ENCODE data around the gene PRPF38B.

PRPF38B gene

GRCh38 chr1:108708691-108709660, 16.9 kb downstream of the PRPF38B start:
- TF ChIP-seq SIN3A (IDR thresholded peaks at IDR 0.05; ENCODE audit: borderline replicate concordance, insufficient read depth, low read length), result no peak

- no peak for TF ChIP-seq REST (IDR thresholded peaks at IDR 0.05; ENCODE audit: insufficient read depth in 1 of 2, low read depth in 2 of 2, low read length in 2 of 2)
- TF ChIP-seq TAF1 (IDR thresholded peaks at IDR 0.05; ENCODE audit: borderline replicate concordance, insufficient read depth, low read length), result no peak
- TF ChIP-seq SIN3A (IDR thresholded peaks at IDR 0.05; ENCODE audit: borderline replicate concordance, insufficient read depth, low read length), result no peak
- no peak for TF ChIP-seq FOXP2 (optimal IDR thresholded peaks at IDR 0.05; ENCODE audit: borderline replicate concordance, extremely low read depth, extremely low read length, insufficient read depth)
- no peak for TF ChIP-seq POLR2AphosphoS5 (IDR thresholded peaks at IDR 0.05; ENCODE audit: low read depth, low read length)
These were observed 20.6 kb downstream of the PRPF38B start, which contains the start of gene FNDC7 for GRCh38 chr1:108712606-108713150. Gene FNDC7 (plus strand): TSS chr1:108712908. CDS start chr1:108712934, 26 bp downstream.

GRCh38 chr1:108715932-108716331, 23.8 kb downstream of the PRPF38B start:
- TF ChIP-seq SIN3A (IDR thresholded peaks at IDR 0.05; ENCODE audit: borderline replicate concordance, insufficient read depth, low read length) (no peak), POLR2AphosphoS5 (IDR thresholded peaks at IDR 0.05; ENCODE audit: low read depth, low read length) (no peak), TAF1 (IDR thresholded peaks at IDR 0.05; ENCODE audit: borderline replicate concordance, insufficient read depth, low read length) (no peak), FOXP2 (optimal IDR thresholded peaks at IDR 0.05; ENCODE audit: borderline replicate concordance, extremely low read depth, extremely low read length, insufficient read depth) (no peak), REST (IDR thresholded peaks at IDR 0.05; ENCODE audit: insufficient read depth in 1 of 2, low read depth in 2 of 2, low read length in 2 of 2) (no peak)

- TF ChIP-seq FOXP2 (optimal IDR thresholded peaks at IDR 0.05; ENCODE audit: borderline replicate concordance, extremely low read depth, extremely low read length, insufficient read depth) (no peak), TAF1 (IDR thresholded peaks at IDR 0.05; ENCODE audit: borderline replicate concordance, insufficient read depth, low read length) (no peak), POLR2AphosphoS5 (IDR thresholded peaks at IDR 0.05; ENCODE audit: low read depth, low read length) (no peak), SIN3A (IDR thresholded peaks at IDR 0.05; ENCODE audit: borderline replicate concordance, insufficient read depth, low read length) (no peak), REST (IDR thresholded peaks at IDR 0.05; ENCODE audit: insufficient read depth in 1 of 2, low read depth in 2 of 2, low read length in 2 of 2) (no peak)
These were observed 24.5 kb downstream of the PRPF38B start for GRCh38 chr1:108716437-108717230.

DNA sequence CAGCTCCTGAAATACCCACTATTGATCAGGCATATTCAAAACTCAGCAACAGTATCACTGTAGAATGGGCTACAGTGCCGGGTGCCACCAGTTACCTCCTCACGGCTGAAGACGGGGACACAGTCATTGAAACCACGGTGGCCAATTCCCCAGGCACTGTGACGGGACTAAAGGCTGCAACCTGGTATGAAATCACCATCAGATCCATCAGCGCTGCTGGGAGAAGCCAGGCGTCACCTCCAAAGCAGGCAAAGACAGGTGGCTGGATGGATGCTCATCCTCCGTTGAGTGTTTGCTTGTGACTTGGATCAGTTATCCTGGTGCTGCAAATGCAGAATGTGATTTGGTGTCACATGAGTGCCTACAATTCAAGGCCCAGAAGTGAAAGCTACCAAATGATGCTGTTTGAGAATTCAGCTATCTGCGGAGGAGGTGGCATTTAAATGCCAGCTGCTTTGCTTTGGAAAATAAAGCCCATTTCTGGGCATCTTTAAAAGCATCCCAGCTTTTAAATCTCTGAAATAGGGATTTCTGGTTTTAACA, 25.7 kb downstream of the PRPF38B start:
- TF ChIP-seq POLR2AphosphoS5 (IDR thresholded peaks at IDR 0.05; ENCODE audit: low read depth, low read length) (no peak), FOXP2 (optimal IDR thresholded peaks at IDR 0.05; ENCODE audit: borderline replicate concordance, extremely low read depth, extremely low read length, insufficient read depth) (no peak), SIN3A (IDR thresholded peaks at IDR 0.05; ENCODE audit: borderline replicate concordance, insufficient read depth, low read length) (no peak), TAF1 (IDR thresholded peaks at IDR 0.05; ENCODE audit: borderline replicate concordance, insufficient read depth, low read length) (no peak), REST (IDR thresholded peaks at IDR 0.05; ENCODE audit: insufficient read depth in 1 of 2, low read depth in 2 of 2, low read length in 2 of 2) (no peak)
